Epidermal melanocyte (primary cell): ENCODE data around the gene QRFP.
A peak's percentile ranks its signal among the peaks of the same experiment; 100 is the strongest.
"Not testable (repeated sequence)": the region's sequence is repeated elsewhere in the genome, so short reads cannot be mapped to it uniquely, and the experiment has no call there.

Experiments used
- DNase-seq: peaks from one replicate; pipeline ENCODE4 v3.0.0; 2011; ENCODE audit warnings: low spot score; ENCODE audit not compliant: insufficient read length

Gene QRFP

GRCh38 chr9:130919559-130920145 lies 23.0 kb upstream of the QRFP start:
- DNase-seq, result no peak

GRCh38 chr9:130918826-130919558 lies 22.4 kb upstream of the QRFP start:
- no peak for DNase-seq

GRCh38 chr9:130918101-130918825 lies 21.7 kb upstream of the QRFP start:
- DNase-seq, result no peak

GRCh38 chr9:130917168-130917960 lies 20.8 kb upstream of the QRFP start:
- DNase-seq, result no peak

- no peak for DNase-seq
These were observed 18.5 kb upstream of the QRFP start for GRCh38 chr9:130915096-130915447.

GRCh38 chr9:130914417-130915095 lies 17.9 kb upstream of the QRFP start:
- no peak for DNase-seq

- DNase-seq, result no peak
These were observed 17.2 kb upstream of the QRFP start for GRCh38 chr9:130913599-130914416.

GRCh38 chr9:130912932-130913598 lies 16.5 kb upstream of the QRFP start:
- peak; percentile 78 for DNase-seq

- DNase-seq, result no peak
These were observed 14.8 kb upstream of the QRFP start for GRCh38 chr9:130911254-130912049.

- DNase-seq, result not testable (repeated sequence)
These were observed 14.1 kb upstream of the QRFP start for GRCh38 chr9:130910670-130911069.

GRCh38 chr9:130910041-130910440 lies 13.4 kb upstream of the QRFP start:
- DNase-seq, result not testable (repeated sequence)

GRCh38 chr9:130908878-130909355 lies 12.3 kb upstream of the QRFP start:
- no peak for DNase-seq

GRCh38 chr9:130908146-130908877 lies 11.7 kb upstream of the QRFP start:
- DNase-seq, result no peak

- no peak for DNase-seq
These were observed 10.3 kb upstream of the QRFP start for GRCh38 chr9:130906735-130907416.

GRCh38 chr9:130905902-130906734 lies 9.5 kb upstream of the QRFP start:
- no peak for DNase-seq

GRCh38 chr9:130905125-130905901 lies 8.7 kb upstream of the QRFP start:
- no peak for DNase-seq
